ENCODE data around the gene LSM2. TPM values are rescaled to one million over a fixed set of nuclear protein-coding genes. Genes with fewer than 3 reads are reported as not detected.
"Not testable (repeated sequence)": the region's sequence is repeated elsewhere in the genome, so short reads cannot be mapped to it uniquely, and the experiment has no call there.

LSM2 gene
- total RNA-seq, 1 donor from 2014 or later: 68.2 TPM

GRCh38 chr6:31794294-31794865, 12.4 kb downstream of the LSM2 start:
- H3K36me3 Mint-ChIP-seq (ENCODE audit: unreplicated experiment): peaks cover 4% of the 10 kb centered on the region
- peaks cover 9% of the 10 kb centered on the region for H3K27me3 Mint-ChIP-seq (ENCODE audit: unreplicated experiment)
- H3K4me3 Mint-ChIP-seq (ENCODE audit: unreplicated experiment): peak overlapping the region; percentile 94
- no peak for DNase-seq
- peak overlapping the region; percentile 100 for H3K27ac Mint-ChIP-seq (ENCODE audit: unreplicated experiment)
- H3K9me3 Mint-ChIP-seq (ENCODE audit: unreplicated experiment): peaks cover 18% of the 10 kb centered on the region
- peaks cover 18% of the 10 kb centered on the region for H3K4me1 Mint-ChIP-seq (ENCODE audit: low read depth, unreplicated experiment)
- no peak for TF ChIP-seq CTCF (IDR thresholded peaks at IDR 0.05; ENCODE audit: partially characterized antibody, unreplicated experiment)

- peak overlapping the region; percentile 100 for H3K27ac Mint-ChIP-seq (ENCODE audit: unreplicated experiment)
- H3K4me1 Mint-ChIP-seq (ENCODE audit: low read depth, unreplicated experiment): peaks cover 18% of the 10 kb centered on the region
- H3K4me3 Mint-ChIP-seq (ENCODE audit: unreplicated experiment): peak overlapping the region; percentile 94
- DNase-seq; H3K27me3 Mint-ChIP-seq (ENCODE audit: unreplicated experiment); H3K36me3 Mint-ChIP-seq (ENCODE audit: unreplicated experiment): not testable (repeated sequence)
- H3K9me3 Mint-ChIP-seq (ENCODE audit: unreplicated experiment): peaks cover 20% of the 10 kb centered on the region
These were observed 12.9 kb downstream of the LSM2 start for GRCh38 chr6:31793927-31794245.

GRCh38 chr6:31792761-31793171, 14.0 kb downstream of the LSM2 start:
- peaks cover 20% of the 10 kb centered on the region for H3K9me3 Mint-ChIP-seq (ENCODE audit: unreplicated experiment)
- DNase-seq: no peak
- no peak overlapping the region for H3K27ac Mint-ChIP-seq (ENCODE audit: unreplicated experiment)
- peaks cover 9% of the 10 kb centered on the region for H3K27me3 Mint-ChIP-seq (ENCODE audit: unreplicated experiment)
- H3K4me1 Mint-ChIP-seq (ENCODE audit: low read depth, unreplicated experiment): peaks cover 18% of the 10 kb centered on the region
- peak overlapping the region; percentile 52 for H3K4me3 Mint-ChIP-seq (ENCODE audit: unreplicated experiment)
- H3K36me3 Mint-ChIP-seq (ENCODE audit: unreplicated experiment): peaks cover 4% of the 10 kb centered on the region
- TF ChIP-seq CTCF (IDR thresholded peaks at IDR 0.05; ENCODE audit: partially characterized antibody, unreplicated experiment): no peak

- H3K4me3 Mint-ChIP-seq (ENCODE audit: unreplicated experiment): peak overlapping the region; percentile 63
- H3K27me3 Mint-ChIP-seq (ENCODE audit: unreplicated experiment): peaks cover 9% of the 10 kb centered on the region
- no peak for TF ChIP-seq CTCF (IDR thresholded peaks at IDR 0.05; ENCODE audit: partially characterized antibody, unreplicated experiment)
- peaks cover 18% of the 10 kb centered on the region for H3K4me1 Mint-ChIP-seq (ENCODE audit: low read depth, unreplicated experiment)
- H3K36me3 Mint-ChIP-seq (ENCODE audit: unreplicated experiment): peaks cover 4% of the 10 kb centered on the region
- H3K27ac Mint-ChIP-seq (ENCODE audit: unreplicated experiment): peak overlapping the region; percentile 73
- no peak for DNase-seq
- H3K9me3 Mint-ChIP-seq (ENCODE audit: unreplicated experiment): peaks cover 18% of the 10 kb centered on the region
These were observed 14.7 kb downstream of the LSM2 start for GRCh38 chr6:31792090-31792374.

GRCh38 chr6:31791324-31792089, 15.3 kb downstream of the LSM2 start:
- Mint-ChIP-seq H3K36me3 (ENCODE audit: unreplicated experiment) (peaks cover 4% of the 10 kb centered on the region), H3K4me1 (ENCODE audit: low read depth, unreplicated experiment) (peaks cover 18% of the 10 kb centered on the region), H3K4me3 (ENCODE audit: unreplicated experiment) (peak overlapping the region; percentile 80), H3K9me3 (ENCODE audit: unreplicated experiment) (peaks cover 14% of the 10 kb centered on the region), H3K27me3 (ENCODE audit: unreplicated experiment) (peaks cover 9% of the 10 kb centered on the region), H3K27ac (ENCODE audit: unreplicated experiment) (peak overlapping the region; percentile 73)
- peak; percentile 82 for DNase-seq
- TF ChIP-seq CTCF (IDR thresholded peaks at IDR 0.05; ENCODE audit: partially characterized antibody, unreplicated experiment): peak; percentile 59
